AG04449 (cell line): ENCODE measurements around the gene RNF19B.

Source experiments
- CTCF ChIA-PET: fragments of 350-600 bp; formaldehyde crosslinking; extraction: SDS; loops from one replicate; lab custom pipeline; 2021; ENCODE audit warnings: antibody characterized with exemption; lab: Yijun Ruan, JAX
- POLR2A ChIA-PET: fragments of 400-600, 350-600 bp; formaldehyde crosslinking; extraction: SDS; loops from one replicate; lab custom pipeline; 2020; ENCODE audit warnings: antibody characterized with exemption, inconsistent platforms; lab: Yijun Ruan, JAX
- DNase-seq: peaks from one replicate; pipeline ENCODE4 v3.0.0-alpha.2; 2010; ENCODE audit warnings: low read depth, low spot score
- H3K4me3 ChIP-seq: 2 replicates; pipeline ENCODE4 v1.5.1; 2011; ENCODE audit warnings: low read depth, mild to moderate bottlenecking, control low read depth, low read length
- TF ChIP-seq, protein P1 (sequence below): IDR thresholded peaks from one replicate; pipeline ENCODE4 v1.5.1; 2011; ENCODE audit warnings: mild to moderate bottlenecking, moderate library complexity, low read length, control low read depth, inconsistent platforms; ENCODE audit not compliant: insufficient read depth; ENCODE audit errors: missing control alignments

The RNF19B gene

GRCh38 chr1:32898056-32898455 lies 66.6 kb downstream of the RNF19B start:
- no peak overlapping the region for H3K4me3 ChIP-seq
- ChIA-PET CTCF (interaction anchor here (0.7 to 4.6 kb wide), 6 partner anchors 10 to 197 kb away, joined by 3 to 29 read pairs (median 4); partner anchors contain the start of gene HPCA), POLR2A (no interaction called here)
- DNase-seq = no peak
- TF ChIP-seq, protein P1, sequence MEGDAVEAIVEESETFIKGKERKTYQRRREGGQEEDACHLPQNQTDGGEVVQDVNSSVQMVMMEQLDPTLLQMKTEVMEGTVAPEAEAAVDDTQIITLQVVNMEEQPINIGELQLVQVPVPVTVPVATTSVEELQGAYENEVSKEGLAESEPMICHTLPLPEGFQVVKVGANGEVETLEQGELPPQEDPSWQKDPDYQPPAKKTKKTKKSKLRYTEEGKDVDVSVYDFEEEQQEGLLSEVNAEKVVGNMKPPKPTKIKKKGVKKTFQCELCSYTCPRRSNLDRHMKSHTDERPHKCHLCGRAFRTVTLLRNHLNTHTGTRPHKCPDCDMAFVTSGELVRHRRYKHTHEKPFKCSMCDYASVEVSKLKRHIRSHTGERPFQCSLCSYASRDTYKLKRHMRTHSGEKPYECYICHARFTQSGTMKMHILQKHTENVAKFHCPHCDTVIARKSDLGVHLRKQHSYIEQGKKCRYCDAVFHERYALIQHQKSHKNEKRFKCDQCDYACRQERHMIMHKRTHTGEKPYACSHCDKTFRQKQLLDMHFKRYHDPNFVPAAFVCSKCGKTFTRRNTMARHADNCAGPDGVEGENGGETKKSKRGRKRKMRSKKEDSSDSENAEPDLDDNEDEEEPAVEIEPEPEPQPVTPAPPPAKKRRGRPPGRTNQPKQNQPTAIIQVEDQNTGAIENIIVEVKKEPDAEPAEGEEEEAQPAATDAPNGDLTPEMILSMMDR = no peak

DNA sequence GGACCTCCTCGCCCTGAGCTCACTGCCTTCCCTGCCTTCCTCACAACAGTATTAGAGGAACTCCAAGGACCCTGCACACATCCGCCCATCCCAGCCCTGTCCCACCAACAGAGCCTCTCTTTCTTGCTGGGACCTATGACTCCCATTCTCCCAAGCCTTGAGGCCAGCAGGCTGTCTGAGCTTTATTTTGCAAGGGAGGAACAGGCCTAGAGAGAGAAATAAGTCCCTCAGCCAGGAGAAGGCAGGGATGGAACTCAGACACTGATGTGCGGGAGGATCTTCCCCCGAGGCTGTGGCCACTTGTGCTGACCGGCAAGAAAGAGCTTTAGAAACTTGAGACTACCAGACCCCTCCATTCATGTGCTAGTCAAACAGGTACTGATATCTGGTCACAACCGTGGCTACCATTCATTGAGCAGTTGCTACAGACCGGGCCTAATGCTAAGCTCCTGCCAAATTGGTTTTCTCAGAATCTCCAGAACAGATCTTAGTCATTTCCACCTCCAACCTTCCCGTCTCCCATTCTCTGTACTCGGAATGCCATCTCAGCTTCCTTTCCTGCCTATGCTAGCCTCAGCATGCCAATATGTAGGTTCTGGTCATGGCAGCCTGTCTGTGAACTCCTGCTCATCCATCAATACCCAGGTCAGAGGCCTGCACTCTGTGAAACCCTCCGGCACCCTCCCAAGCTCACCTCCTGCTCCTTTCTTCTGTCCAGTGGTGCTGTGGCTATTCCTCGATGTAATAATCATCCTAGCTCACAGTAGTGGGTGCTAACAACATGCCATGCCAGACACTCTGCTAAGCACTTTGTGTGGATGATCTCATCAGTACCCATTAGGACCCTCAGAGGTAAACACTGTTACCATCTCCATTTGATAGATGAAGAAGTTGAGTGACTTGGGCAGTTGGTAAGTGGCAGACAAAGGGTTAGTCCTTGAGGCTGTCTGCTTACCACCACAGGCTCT lies 67.2 kb downstream of the RNF19B start:
- POLR2A ChIA-PET = no interaction called here
- no peak overlapping the region for H3K4me3 ChIP-seq
- CTCF ChIA-PET = interaction anchor here (0.8 to 4.6 kb wide), 8 partner anchors 10 to 189 kb away, joined by 3 to 29 read pairs (median 4); partner anchors contain the start of gene HPCA
- DNase-seq = no peak
- TF ChIP-seq, protein P1 = no peak

DNA sequence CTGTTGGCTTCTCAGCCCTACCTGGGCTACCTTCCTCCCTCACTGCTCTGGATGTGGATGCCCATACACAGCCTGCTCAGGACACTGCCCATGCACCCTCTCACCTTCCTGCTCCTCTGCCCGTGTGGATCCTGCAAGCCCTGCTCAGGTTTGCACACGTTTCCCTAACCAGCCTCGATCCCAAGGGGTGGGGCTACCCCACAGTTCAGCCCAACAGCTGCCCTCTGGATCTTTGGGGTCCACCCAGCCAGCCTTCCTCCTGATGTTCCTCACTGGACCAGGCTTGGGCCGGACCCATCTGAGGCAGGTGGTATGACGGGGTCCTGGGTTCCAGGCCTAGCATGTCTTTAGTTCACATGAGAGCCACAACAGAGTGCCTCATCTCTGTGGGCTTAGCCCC lies 68.2 kb downstream of the RNF19B start:
- ChIA-PET POLR2A (no interaction called here), CTCF (interaction anchor here (1.0 to 4.6 kb wide), 5 partner anchors 9 to 160 kb away, joined by 3 to 29 read pairs (median 4); partner anchors contain the start of gene HPCA)
- TF ChIP-seq, protein P1 = no peak
- no peak for DNase-seq
- H3K4me3 ChIP-seq = no peak overlapping the region

GRCh38 chr1:32895325-32896215 lies 69.0 kb downstream of the RNF19B start:
- CTCF ChIA-PET = interaction anchor here (1.0 to 11.7 kb wide), 4 partner anchors 11 to 191 kb away, joined by 3 to 179 read pairs (median 6); partner anchors contain the start of gene FNDC5
- POLR2A ChIA-PET = no interaction called here
- no peak for DNase-seq
- TF ChIP-seq, protein P1 = no peak
- no peak overlapping the region for H3K4me3 ChIP-seq

DNA sequence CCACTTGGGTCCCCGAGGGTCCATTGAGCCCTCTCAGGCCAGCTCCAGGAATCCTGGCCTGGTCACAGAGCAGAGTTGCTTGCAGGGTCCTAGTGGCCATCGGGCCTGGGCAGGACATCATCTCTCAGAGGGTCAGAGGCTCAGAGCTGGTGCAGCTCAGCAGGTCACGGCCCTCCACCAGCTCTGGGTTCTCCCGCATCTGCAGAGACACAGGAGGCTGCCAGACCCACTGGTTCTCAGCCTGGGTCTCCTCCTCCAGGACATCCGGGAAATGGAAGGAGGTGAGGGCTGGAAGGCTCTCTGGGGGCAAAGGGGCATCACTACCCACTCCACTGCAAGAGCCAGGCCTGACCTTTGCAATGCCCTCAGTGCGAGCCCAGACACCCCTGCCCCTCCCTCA lies 69.9 kb downstream of the RNF19B start:
- TF ChIP-seq, protein P1 = no peak
- no peak overlapping the region for H3K4me3 ChIP-seq
- ChIA-PET POLR2A (no interaction called here), CTCF (interaction anchor here (0.6 to 11.7 kb wide), 6 partner anchors 10 to 192 kb away, joined by 3 to 179 read pairs (median 5); partner anchors contain the start of gene FNDC5)
- DNase-seq = no peak
